Mesendoderm (in vitro differentiated cells): Measurements from ENCODE around the gene WEE1.

Experiments used
- DNase-seq: peaks from one replicate; pipeline ENCODE4 v3.0.0; 2013
- H2AK5ac ChIP-seq: 2 replicates; pipeline ENCODE4 v1.6.1; 2013; ENCODE audit warnings: low read length, inconsistent platforms
- H2BK120ac ChIP-seq: 2 replicates; pipeline ENCODE4 v1.6.1; 2013; ENCODE audit warnings: low read depth, mild to moderate bottlenecking, low read length, moderate library complexity, mixed read lengths
- H2BK15ac ChIP-seq: replicated peaks from 2 replicates; pipeline ENCODE4 v1.6.1; 2013; ENCODE audit warnings: low read depth, mild to moderate bottlenecking, moderate library complexity
- H2BK5ac ChIP-seq: 2 replicates; pipeline ENCODE4 v1.6.1; 2013; ENCODE audit warnings: low read length, inconsistent platforms
- H3K18ac ChIP-seq: 2 replicates; pipeline ENCODE4 v1.6.1; 2013; ENCODE audit warnings: mild to moderate bottlenecking, low read length, mixed read lengths
- H3K23ac ChIP-seq: one replicate; pipeline ENCODE4 v1.6.1; 2013; ENCODE audit warnings: low read length
- H3K27ac ChIP-seq: 2 replicates; pipeline ENCODE4 v1.5.1; 2013; ENCODE audit warnings: low read depth, mild to moderate bottlenecking, inconsistent platforms, low read length, moderate library complexity
- H3K27me3 ChIP-seq: 2 replicates; pipeline ENCODE4 v1.6.1; 2013; ENCODE audit warnings: low read length, control low read depth, mild to moderate bottlenecking, inconsistent platforms; ENCODE audit not compliant: insufficient read depth, poor library complexity
- H3K36me3 ChIP-seq: 2 replicates; pipeline ENCODE4 v1.6.1; 2013; ENCODE audit warnings: low read length, inconsistent platforms; ENCODE audit not compliant: control insufficient read depth, insufficient read depth
- H3K4ac ChIP-seq: one replicate; pipeline ENCODE4 v1.6.1; 2013; ENCODE audit warnings: low read depth, mild to moderate bottlenecking, low read length, moderate library complexity
- H3K4me1 ChIP-seq: 2 replicates; pipeline ENCODE4 v1.6.1; 2013; ENCODE audit warnings: low read depth, low read length, inconsistent platforms; ENCODE audit not compliant: control insufficient read depth
- H3K4me2 ChIP-seq: 2 replicates; pipeline ENCODE4 v1.6.1; 2013; ENCODE audit warnings: low read length
- H3K4me3 ChIP-seq: 2 replicates; pipeline ENCODE4 v1.5.1; 2013; ENCODE audit warnings: mild to moderate bottlenecking, low read length
- H3K56ac ChIP-seq: one replicate; pipeline ENCODE4 v1.6.1; 2013; ENCODE audit warnings: low read length
- H3K79me1 ChIP-seq: 2 replicates; pipeline ENCODE4 v1.6.1; 2013; ENCODE audit warnings: low read length, inconsistent platforms
- H3K79me2 ChIP-seq: 2 replicates; pipeline ENCODE4 v1.6.1; 2013; ENCODE audit warnings: mild to moderate bottlenecking, low read length; ENCODE audit not compliant: control insufficient read depth, insufficient read depth
- H3K9ac ChIP-seq: 2 replicates; pipeline ENCODE4 v1.6.1; 2013; ENCODE audit warnings: low read length, inconsistent platforms
- H4K5ac ChIP-seq: one replicate; pipeline ENCODE4 v1.6.1; 2013; ENCODE audit warnings: low read length
- H4K8ac ChIP-seq: one replicate; pipeline ENCODE4 v1.6.1; 2013; ENCODE audit warnings: low read depth, mild to moderate bottlenecking, control low read depth, low read length, moderate library complexity
- WGBS: extraction: QIAGEN DNeasy Blood & Tissue Kit; methylation state at CpG from one replicate; pipeline ENCODE4 v1.1.7; 2013; ENCODE audit warnings: low lambda C conversion rate, missing lambda C conversion rate; ENCODE audit not compliant: insufficient coverage; ENCODE audit errors: extremely low coverage; 5-methylcytosine and 5-hydroxymethylcytosine counted together

WEE1 gene

GRCh38 chr11:9528573-9529333 is 44.7 kb upstream of the WEE1 start:
- Histone ChIP-seq H3K4ac (no peak overlapping the region), H3K4me2 (no peak overlapping the region), H3K79me1 (no peaks in the 10 kb centered on the region), H3K23ac (no peak overlapping the region), H3K4me3 (no peak overlapping the region), H2BK120ac (no peak overlapping the region), H3K4me1 (no peaks in the 10 kb centered on the region), H2BK15ac (no peak overlapping the region), H3K56ac (no peak overlapping the region), H3K36me3 (peaks cover 2% of the 10 kb centered on the region), H3K27me3 (no peaks in the 10 kb centered on the region), H4K5ac (no peak overlapping the region), H2BK5ac (no peak overlapping the region), H3K9ac (no peak overlapping the region), H3K79me2 (no peaks in the 10 kb centered on the region), H3K18ac (no peak overlapping the region), H2AK5ac (no peak overlapping the region), H4K8ac (no peak overlapping the region), H3K27ac (no peak overlapping the region)
- no CpG with 5 or more reads among the region's 12 CpGs for WGBS
- no peak for DNase-seq

- H3K27me3 ChIP-seq: no peaks in the 10 kb centered on the region
- no peak overlapping the region for H3K4ac ChIP-seq
- no peak overlapping the region for H4K8ac ChIP-seq
- H3K56ac ChIP-seq: peak overlapping the region; percentile 11
- no peak overlapping the region for H2AK5ac ChIP-seq
- H3K18ac ChIP-seq: no peak overlapping the region
- H2BK120ac ChIP-seq: no peak overlapping the region
- H3K79me1 ChIP-seq: no peaks in the 10 kb centered on the region
- H3K4me3 ChIP-seq: no peak overlapping the region
- no peak overlapping the region for H2BK15ac ChIP-seq
- peaks cover 2% of the 10 kb centered on the region for H3K36me3 ChIP-seq
- no peak overlapping the region for H3K9ac ChIP-seq
- H3K4me1 ChIP-seq: no peaks in the 10 kb centered on the region
- no peak overlapping the region for H2BK5ac ChIP-seq
- no peak overlapping the region for H3K4me2 ChIP-seq
- no peak for DNase-seq
- no peaks in the 10 kb centered on the region for H3K79me2 ChIP-seq
- no peak overlapping the region for H4K5ac ChIP-seq
- H3K23ac ChIP-seq: no peak overlapping the region
- H3K27ac ChIP-seq: no peak overlapping the region
- WGBS: no CpG with 5 or more reads among the region's 3 CpGs
These were observed 44.2 kb upstream of the WEE1 start for GRCh38 chr11:9529334-9529650.

DNA sequence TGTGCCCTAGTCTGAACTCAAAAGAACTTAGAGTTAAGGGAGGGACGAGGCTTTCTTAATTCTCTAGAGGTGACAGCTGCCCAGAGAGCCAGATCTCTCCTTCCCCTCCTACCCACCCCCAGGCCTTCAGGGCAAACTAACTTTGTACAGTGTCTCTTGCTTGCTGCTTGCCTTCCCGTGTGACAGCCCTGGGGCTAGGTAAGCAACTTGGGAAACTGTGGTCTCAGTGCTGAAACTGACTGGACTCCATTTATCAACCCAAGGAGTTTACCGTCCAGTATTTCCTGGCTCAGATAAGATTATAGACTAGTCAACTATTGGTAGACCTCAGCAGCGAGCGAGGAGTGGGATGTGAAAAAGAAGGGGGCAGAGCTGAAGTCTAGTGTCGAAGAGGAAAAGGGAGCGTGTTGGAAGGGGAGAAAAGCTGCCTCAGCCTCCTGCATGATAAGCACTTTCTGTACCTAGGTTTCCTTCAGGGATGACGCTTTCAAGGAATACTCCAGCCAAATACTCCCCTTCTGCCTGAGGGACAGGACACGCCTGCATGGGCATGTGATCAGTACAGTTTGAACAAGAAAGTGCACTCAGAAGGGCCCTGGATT is 43.3 kb upstream of the WEE1 start:
- no peak overlapping the region for H4K8ac ChIP-seq
- no peak overlapping the region for H2AK5ac ChIP-seq
- no peak overlapping the region for H3K4ac ChIP-seq
- no peaks in the 10 kb centered on the region for H3K79me2 ChIP-seq
- no peak overlapping the region for H2BK120ac ChIP-seq
- no peak overlapping the region for H3K18ac ChIP-seq
- no peaks in the 10 kb centered on the region for H3K4me1 ChIP-seq
- H4K5ac ChIP-seq: no peak overlapping the region
- no peak overlapping the region for H3K4me3 ChIP-seq
- no peak overlapping the region for H3K4me2 ChIP-seq
- DNase-seq: no peak
- H2BK15ac ChIP-seq: no peak overlapping the region
- H3K56ac ChIP-seq: no peak overlapping the region
- H3K79me1 ChIP-seq: no peaks in the 10 kb centered on the region
- no peaks in the 10 kb centered on the region for H3K27me3 ChIP-seq
- no CpG with 5 or more reads among the region's 9 CpGs for WGBS
- H2BK5ac ChIP-seq: no peak overlapping the region
- no peak overlapping the region for H3K9ac ChIP-seq
- H3K27ac ChIP-seq: no peak overlapping the region
- peaks cover 2% of the 10 kb centered on the region for H3K36me3 ChIP-seq
- H3K23ac ChIP-seq: no peak overlapping the region

GRCh38 chr11:9530901-9531625 is 42.4 kb upstream of the WEE1 start:
- Histone ChIP-seq H3K56ac (peak overlapping the region; percentile 25), H3K79me2 (no peaks in the 10 kb centered on the region), H3K4me2 (no peak overlapping the region), H3K36me3 (no peaks in the 10 kb centered on the region), H3K4me3 (no peak overlapping the region), H3K27me3 (no peaks in the 10 kb centered on the region), H4K8ac (no peak overlapping the region), H2BK120ac (no peak overlapping the region), H3K79me1 (no peaks in the 10 kb centered on the region), H3K27ac (no peak overlapping the region), H2BK15ac (no peak overlapping the region), H3K4ac (no peak overlapping the region), H2AK5ac (no peak overlapping the region), H3K4me1 (no peaks in the 10 kb centered on the region), H4K5ac (no peak overlapping the region), H3K23ac (no peak overlapping the region), H3K18ac (no peak overlapping the region), H2BK5ac (no peak overlapping the region), H3K9ac (no peak overlapping the region)
- no peak for DNase-seq
- whole genome bisulfite sequencing: no CpG with 5 or more reads among the region's 8 CpGs

- no peak overlapping the region for H3K18ac ChIP-seq
- DNase-seq: no peak
- no peak overlapping the region for H3K4ac ChIP-seq
- H2BK5ac ChIP-seq: no peak overlapping the region
- H3K23ac ChIP-seq: no peak overlapping the region
- no peak overlapping the region for H2AK5ac ChIP-seq
- H3K79me1 ChIP-seq: no peaks in the 10 kb centered on the region
- no peaks in the 10 kb centered on the region for H3K79me2 ChIP-seq
- no peak overlapping the region for H4K8ac ChIP-seq
- no peak overlapping the region for H2BK15ac ChIP-seq
- no CpG with 5 or more reads among the region's 9 CpGs for whole genome bisulfite sequencing
- H3K27me3 ChIP-seq: no peaks in the 10 kb centered on the region
- peak overlapping the region; percentile 5 for H3K27ac ChIP-seq
- H3K4me2 ChIP-seq: no peak overlapping the region
- no peaks in the 10 kb centered on the region for H3K36me3 ChIP-seq
- no peak overlapping the region for H3K9ac ChIP-seq
- no peak overlapping the region for H3K4me3 ChIP-seq
- H3K56ac ChIP-seq: no peak overlapping the region
- H2BK120ac ChIP-seq: no peak overlapping the region
- H4K5ac ChIP-seq: no peak overlapping the region
- H3K4me1 ChIP-seq: no peaks in the 10 kb centered on the region
These were observed 40.4 kb upstream of the WEE1 start for GRCh38 chr11:9533058-9533457.
